ENCODE results near the gene SMIM9.

Gene SMIM9

GRCh38 chrX:154840856-154841255, 6.4 kb upstream of the SMIM9 start:
- H3K27me3 ChIP-seq = no peaks in the 10 kb centered on the region
- H3K4me1 ChIP-seq (ENCODE audit: control insufficient read depth in 1 of 2, insufficient read depth in 1 of 2, low read depth in 1 of 2, low read length in 1 of 2) = no peaks in the 10 kb centered on the region
- no peak overlapping the region for H3K27ac ChIP-seq
- no peaks in the 10 kb centered on the region for H3K36me3 ChIP-seq
- peak; percentile 26 for TF ChIP-seq CTCF (IDR thresholded peaks at IDR 0.05)
- H3K4me3 ChIP-seq (ENCODE audit: low read depth in 1 of 2, low read length in 1 of 2) = no peak overlapping the region
- no peaks in the 10 kb centered on the region for H3K9me3 ChIP-seq

- Histone ChIP-seq H3K9me3 (no peaks in the 10 kb centered on the region), H3K4me3 (ENCODE audit: low read depth in 1 of 2, low read length in 1 of 2) (no peak overlapping the region), H3K4me1 (ENCODE audit: control insufficient read depth in 1 of 2, insufficient read depth in 1 of 2, low read depth in 1 of 2, low read length in 1 of 2) (no peaks in the 10 kb centered on the region), H3K27ac (no peak overlapping the region), H3K27me3 (no peaks in the 10 kb centered on the region), H3K36me3 (no peaks in the 10 kb centered on the region)
- no peak for TF ChIP-seq CTCF (IDR thresholded peaks at IDR 0.05)
Observed at GRCh38 chrX:154836163-154836562, 1.7 kb upstream of the SMIM9 start.

- no peaks in the 10 kb centered on the region for H3K9me3 ChIP-seq
- no peaks in the 10 kb centered on the region for H3K36me3 ChIP-seq
- no peak overlapping the region for H3K27ac ChIP-seq
- H3K4me1 ChIP-seq (ENCODE audit: control insufficient read depth in 1 of 2, insufficient read depth in 1 of 2, low read depth in 1 of 2, low read length in 1 of 2) = no peaks in the 10 kb centered on the region
- TF ChIP-seq CTCF (IDR thresholded peaks at IDR 0.05) = no peak
- no peak overlapping the region for H3K4me3 ChIP-seq (ENCODE audit: low read depth in 1 of 2, low read length in 1 of 2)
- no peaks in the 10 kb centered on the region for H3K27me3 ChIP-seq
Observed at GRCh38 chrX:154833746-154834274, 652 bp downstream of the SMIM9 start.

- H3K9me3 ChIP-seq = no peaks in the 10 kb centered on the region
- no peak overlapping the region for H3K27ac ChIP-seq
- H3K36me3 ChIP-seq = no peaks in the 10 kb centered on the region
- no peaks in the 10 kb centered on the region for H3K27me3 ChIP-seq
- no peak for TF ChIP-seq CTCF (IDR thresholded peaks at IDR 0.05)
- H3K4me1 ChIP-seq (ENCODE audit: control insufficient read depth in 1 of 2, insufficient read depth in 1 of 2, low read depth in 1 of 2, low read length in 1 of 2) = no peaks in the 10 kb centered on the region
- no peak overlapping the region for H3K4me3 ChIP-seq (ENCODE audit: low read depth in 1 of 2, low read length in 1 of 2)
Observed at GRCh38 chrX:154829926-154830442, 4.5 kb downstream of the SMIM9 start.

GRCh38 chrX:154829134-154829533, 5.3 kb downstream of the SMIM9 start:
- Histone ChIP-seq H3K27me3 (no peaks in the 10 kb centered on the region), H3K4me1 (ENCODE audit: control insufficient read depth in 1 of 2, insufficient read depth in 1 of 2, low read depth in 1 of 2, low read length in 1 of 2) (no peaks in the 10 kb centered on the region), H3K36me3 (no peaks in the 10 kb centered on the region), H3K4me3 (ENCODE audit: low read depth in 1 of 2, low read length in 1 of 2) (no peak overlapping the region), H3K9me3 (no peaks in the 10 kb centered on the region), H3K27ac (no peak overlapping the region)
- no peak for TF ChIP-seq CTCF (IDR thresholded peaks at IDR 0.05)
